ENCODE results near the gene ITGA1.

ITGA1 gene

DNA sequence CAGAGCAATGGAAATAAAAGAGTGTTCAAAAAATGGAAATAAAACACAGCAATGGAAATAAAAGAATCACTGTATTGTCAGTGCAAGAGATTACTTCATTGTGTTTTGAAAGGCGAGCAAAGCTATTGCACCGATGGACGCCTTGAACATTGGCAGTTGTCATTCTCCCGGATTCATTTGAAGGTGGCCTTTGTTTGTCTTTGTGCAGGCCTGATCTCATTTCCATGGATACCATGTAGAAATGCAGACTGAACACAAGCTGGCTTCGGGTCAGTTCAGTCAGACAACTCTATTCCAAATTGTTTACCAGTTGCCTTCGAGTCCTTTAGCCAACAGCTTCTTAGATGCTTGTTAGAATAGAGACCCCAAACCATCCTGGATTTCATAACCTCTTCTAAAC lies 209.7 kb downstream of the ITGA1 start:
- DNase-seq (ENCODE audit: low read depth in 3 of 3): no peak

- no peak for DNase-seq (ENCODE audit: low read depth in 3 of 3)
These were observed 211.0 kb downstream of the ITGA1 start for GRCh38 chr5:52998552-52999313.

DNA sequence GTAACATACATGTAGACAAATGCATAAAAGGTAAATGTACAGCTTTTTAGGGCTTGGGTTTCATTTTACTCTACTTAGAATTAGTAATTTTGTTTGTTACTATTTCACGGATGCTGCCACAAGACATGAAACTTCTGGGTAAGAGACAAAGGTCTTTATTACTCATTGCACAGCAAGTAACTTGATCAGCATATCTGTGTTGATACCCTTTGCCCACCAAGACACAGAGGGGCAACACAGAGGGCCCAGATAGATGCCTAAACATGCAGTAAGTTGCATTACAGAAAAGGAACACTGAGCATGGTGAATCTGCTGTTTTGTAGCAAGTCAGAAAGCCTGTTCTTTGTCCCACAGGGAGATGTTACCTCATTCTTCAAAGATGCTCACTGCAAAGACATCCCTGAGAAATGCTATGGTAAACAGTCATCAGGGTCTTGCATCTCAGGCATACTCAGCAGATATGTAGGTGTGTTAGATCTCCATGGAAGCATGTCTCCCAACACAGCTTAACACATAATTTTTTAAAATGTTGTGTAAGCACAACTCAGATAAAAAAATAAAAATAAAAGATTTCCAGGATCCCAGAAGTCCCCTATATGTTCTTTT lies 211.7 kb downstream of the ITGA1 start:
- DNase-seq (ENCODE audit: low read depth in 3 of 3): no peak

DNA sequence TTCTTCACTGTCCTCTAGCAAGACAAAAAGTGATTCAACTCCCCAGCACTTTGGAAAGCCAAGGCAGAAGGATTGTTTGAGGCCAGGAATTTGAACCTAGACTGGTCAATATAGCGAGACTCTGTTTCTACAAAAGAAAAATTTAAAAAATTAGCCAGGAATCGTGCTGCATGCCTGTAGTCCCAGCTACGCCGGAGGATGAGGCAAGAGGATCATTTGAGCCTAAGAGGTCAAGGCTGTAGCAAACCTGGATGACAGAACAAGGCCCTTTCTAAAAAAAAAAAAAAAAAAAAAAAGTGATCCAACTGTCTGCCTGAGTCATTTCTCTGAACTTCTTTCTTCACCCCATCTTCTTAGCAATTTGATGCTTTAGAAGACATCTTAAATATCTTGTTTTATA lies 213.8 kb downstream of the ITGA1 start:
- no peak for DNase-seq (ENCODE audit: low read depth in 3 of 3)

GRCh38 chr5:53002491-53002890 lies 214.8 kb downstream of the ITGA1 start:
- DNase-seq (ENCODE audit: low read depth in 3 of 3): no peak

- DNase-seq (ENCODE audit: low read depth in 3 of 3): no peak
These were observed 215.4 kb downstream of the ITGA1 start for GRCh38 chr5:53003144-53003543.

GRCh38 chr5:53006911-53007890 lies 219.5 kb downstream of the ITGA1 start:
- no peak for DNase-seq (ENCODE audit: low read depth in 3 of 3)

DNA sequence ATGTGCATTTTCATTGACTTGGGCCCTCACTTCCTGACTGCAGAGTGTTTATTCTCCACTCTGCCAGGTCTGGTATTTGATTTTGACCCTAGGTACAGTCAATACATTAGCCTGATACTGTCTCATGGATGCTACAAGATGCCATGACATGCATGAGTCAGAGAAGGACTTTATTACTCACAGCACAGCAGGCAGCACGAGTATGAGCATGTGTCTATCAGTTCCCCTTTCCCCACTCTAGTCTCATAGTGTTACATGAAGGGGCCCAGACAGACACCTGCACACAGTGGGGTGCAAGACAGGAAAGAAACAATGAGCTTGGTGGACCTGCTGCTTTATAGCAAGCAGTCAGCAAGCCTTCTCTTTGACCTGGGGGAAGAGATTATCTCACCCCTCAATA lies 221.0 kb downstream of the ITGA1 start:
- no peak for DNase-seq (ENCODE audit: low read depth in 3 of 3)

All from stimulated activated CD4-positive, alpha-beta T cell treated with anti-CD3 and anti-CD28 coated beads, TNF-alpha, amount 100 ng/mL, for 48 hours (primary cell).